ENCODE results near the gene TGIF2. TPM values are rescaled to one million over a fixed set of nuclear protein-coding genes. Genes with fewer than 3 reads are reported as not detected.
A peak's percentile ranks its signal among the peaks of the same experiment; 100 is the strongest.

The TGIF2 gene
- total and polyA plus RNA-seq, 2 of the 13 experiments (the other 11 are each of a cell fraction or from before 2014, with no cell fraction given) = 41.3 to 53.9 TPM

DNA sequence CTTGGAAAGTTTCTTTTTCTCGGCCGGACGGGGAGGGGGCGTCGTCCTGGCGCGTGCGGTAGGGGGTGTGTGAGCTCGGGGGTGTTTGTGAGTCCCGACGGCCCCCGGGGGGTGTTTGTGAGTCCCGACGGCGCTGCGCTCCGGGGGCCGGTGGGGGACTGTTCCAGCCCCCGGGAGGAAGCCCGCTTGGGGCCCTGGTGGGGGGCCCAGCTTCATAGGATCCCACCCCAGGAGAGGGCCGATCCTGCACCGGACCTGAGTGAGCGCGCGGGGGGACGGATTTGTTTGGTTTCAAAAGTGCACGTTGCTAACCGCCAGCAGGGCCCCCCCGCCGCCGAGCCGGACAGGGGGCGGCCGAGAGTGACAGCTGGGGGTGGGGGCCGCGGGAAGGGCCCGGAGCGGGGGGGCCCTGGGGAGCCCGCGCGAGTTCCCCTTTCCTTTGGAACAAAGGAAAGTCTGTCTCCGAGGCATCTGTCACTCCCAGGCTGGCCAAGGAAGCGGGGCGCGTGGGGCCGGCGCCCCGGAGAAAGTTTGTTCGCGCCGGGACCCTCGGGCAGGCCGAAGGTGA lies 485 bp downstream of the TGIF2 start (continued):
- TF ChIP-seq, protein P1, sequence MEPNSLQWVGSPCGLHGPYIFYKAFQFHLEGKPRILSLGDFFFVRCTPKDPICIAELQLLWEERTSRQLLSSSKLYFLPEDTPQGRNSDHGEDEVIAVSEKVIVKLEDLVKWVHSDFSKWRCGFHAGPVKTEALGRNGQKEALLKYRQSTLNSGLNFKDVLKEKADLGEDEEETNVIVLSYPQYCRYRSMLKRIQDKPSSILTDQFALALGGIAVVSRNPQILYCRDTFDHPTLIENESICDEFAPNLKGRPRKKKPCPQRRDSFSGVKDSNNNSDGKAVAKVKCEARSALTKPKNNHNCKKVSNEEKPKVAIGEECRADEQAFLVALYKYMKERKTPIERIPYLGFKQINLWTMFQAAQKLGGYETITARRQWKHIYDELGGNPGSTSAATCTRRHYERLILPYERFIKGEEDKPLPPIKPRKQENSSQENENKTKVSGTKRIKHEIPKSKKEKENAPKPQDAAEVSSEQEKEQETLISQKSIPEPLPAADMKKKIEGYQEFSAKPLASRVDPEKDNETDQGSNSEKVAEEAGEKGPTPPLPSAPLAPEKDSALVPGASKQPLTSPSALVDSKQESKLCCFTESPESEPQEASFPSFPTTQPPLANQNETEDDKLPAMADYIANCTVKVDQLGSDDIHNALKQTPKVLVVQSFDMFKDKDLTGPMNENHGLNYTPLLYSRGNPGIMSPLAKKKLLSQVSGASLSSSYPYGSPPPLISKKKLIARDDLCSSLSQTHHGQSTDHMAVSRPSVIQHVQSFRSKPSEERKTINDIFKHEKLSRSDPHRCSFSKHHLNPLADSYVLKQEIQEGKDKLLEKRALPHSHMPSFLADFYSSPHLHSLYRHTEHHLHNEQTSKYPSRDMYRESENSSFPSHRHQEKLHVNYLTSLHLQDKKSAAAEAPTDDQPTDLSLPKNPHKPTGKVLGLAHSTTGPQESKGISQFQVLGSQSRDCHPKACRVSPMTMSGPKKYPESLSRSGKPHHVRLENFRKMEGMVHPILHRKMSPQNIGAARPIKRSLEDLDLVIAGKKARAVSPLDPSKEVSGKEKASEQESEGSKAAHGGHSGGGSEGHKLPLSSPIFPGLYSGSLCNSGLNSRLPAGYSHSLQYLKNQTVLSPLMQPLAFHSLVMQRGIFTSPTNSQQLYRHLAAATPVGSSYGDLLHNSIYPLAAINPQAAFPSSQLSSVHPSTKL (CRISPR knock-in tag; IDR thresholded peaks at IDR 0.05) = peak; percentile 37; the same call in 1 of the 2 replicates
- TF ChIP-seq MEIS2 (CRISPR knock-in tag; IDR thresholded peaks at IDR 0.05) (peak; percentile 50), JUND (CRISPR knock-in tag; IDR thresholded peaks at IDR 0.05) (0 out of 2 replicates have a peak, but pooled peaks have one; percentile 16), FOXP1 (IDR thresholded peaks at IDR 0.05) (no peak), FOXP1 (CRISPR knock-in tag; IDR thresholded peaks at IDR 0.05) (0 out of 2 replicates have a peak, but pooled peaks have one; percentile 11), DBP (CRISPR knock-in tag; IDR thresholded peaks at IDR 0.05; ENCODE audit: not compliant biosample characterization) (no peak), AGO2 (optimal IDR thresholded peaks at IDR 0.05; ENCODE audit: low read depth, low read length) (peak; percentile 48), THAP11 (CRISPR knock-in tag; IDR thresholded peaks at IDR 0.05) (peak; percentile 18; the same call in 1 of the 2 replicates), YY1 (IDR thresholded peaks at IDR 0.05; ENCODE audit: insufficient read depth, insufficient replicate concordance, low read depth, low read length) (peak; percentile 61), ZBTB44 (CRISPR knock-in tag; IDR thresholded peaks at IDR 0.05) (0 out of 2 replicates have a peak, but pooled peaks have one; percentile 18), EP300 (IDR thresholded peaks at IDR 0.05; ENCODE audit: low read depth in 2 of 2, low read length in 2 of 2) (no peak), EP300 (CRISPR knock-in tag; IDR thresholded peaks at IDR 0.05; ENCODE audit: borderline replicate concordance) (no peak), IKZF5 (CRISPR knock-in tag; IDR thresholded peaks at IDR 0.05) (0 out of 2 replicates have a peak, but pooled peaks have one; percentile 9), ZMYM2 (CRISPR knock-in tag; IDR thresholded peaks at IDR 0.05) (no peak)
- TF ChIP-seq, protein P2, sequence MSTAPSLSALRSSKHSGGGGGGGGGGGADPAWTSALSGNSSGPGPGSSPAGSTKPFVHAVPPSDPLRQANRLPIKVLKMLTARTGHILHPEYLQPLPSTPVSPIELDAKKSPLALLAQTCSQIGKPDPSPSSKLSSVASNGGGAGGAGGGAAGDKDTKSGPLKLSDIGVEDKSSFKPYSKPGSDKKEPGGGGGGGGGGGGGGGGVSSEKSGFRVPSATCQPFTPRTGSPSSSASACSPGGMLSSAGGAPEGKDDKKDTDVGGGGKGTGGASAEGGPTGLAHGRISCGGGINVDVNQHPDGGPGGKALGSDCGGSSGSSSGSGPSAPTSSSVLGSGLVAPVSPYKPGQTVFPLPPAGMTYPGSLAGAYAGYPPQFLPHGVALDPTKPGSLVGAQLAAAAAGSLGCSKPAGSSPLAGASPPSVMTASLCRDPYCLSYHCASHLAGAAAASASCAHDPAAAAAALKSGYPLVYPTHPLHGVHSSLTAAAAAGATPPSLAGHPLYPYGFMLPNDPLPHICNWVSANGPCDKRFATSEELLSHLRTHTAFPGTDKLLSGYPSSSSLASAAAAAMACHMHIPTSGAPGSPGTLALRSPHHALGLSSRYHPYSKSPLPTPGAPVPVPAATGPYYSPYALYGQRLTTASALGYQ (CRISPR knock-in tag; IDR thresholded peaks at IDR 0.05) = peak; percentile 11; the same call in 1 of the 2 replicates
- TF ChIP-seq, protein P3, sequence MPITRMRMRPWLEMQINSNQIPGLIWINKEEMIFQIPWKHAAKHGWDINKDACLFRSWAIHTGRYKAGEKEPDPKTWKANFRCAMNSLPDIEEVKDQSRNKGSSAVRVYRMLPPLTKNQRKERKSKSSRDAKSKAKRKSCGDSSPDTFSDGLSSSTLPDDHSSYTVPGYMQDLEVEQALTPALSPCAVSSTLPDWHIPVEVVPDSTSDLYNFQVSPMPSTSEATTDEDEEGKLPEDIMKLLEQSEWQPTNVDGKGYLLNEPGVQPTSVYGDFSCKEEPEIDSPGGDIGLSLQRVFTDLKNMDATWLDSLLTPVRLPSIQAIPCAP (CRISPR knock-in tag; IDR thresholded peaks at IDR 0.05; ENCODE audit: low read depth) = peak; percentile 53; the same call in 1 of the 2 replicates
- TF ChIP-seq, protein P4, sequence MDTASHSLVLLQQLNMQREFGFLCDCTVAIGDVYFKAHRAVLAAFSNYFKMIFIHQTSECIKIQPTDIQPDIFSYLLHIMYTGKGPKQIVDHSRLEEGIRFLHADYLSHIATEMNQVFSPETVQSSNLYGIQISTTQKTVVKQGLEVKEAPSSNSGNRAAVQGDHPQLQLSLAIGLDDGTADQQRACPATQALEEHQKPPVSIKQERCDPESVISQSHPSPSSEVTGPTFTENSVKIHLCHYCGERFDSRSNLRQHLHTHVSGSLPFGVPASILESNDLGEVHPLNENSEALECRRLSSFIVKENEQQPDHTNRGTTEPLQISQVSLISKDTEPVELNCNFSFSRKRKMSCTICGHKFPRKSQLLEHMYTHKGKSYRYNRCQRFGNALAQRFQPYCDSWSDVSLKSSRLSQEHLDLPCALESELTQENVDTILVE (CRISPR knock-in tag; IDR thresholded peaks at IDR 0.05) = 0 out of 2 replicates have a peak, but pooled peaks have one; percentile 16
